Activated CD4-positive, alpha-beta memory T cell treated with anti-CD3 and anti-CD28 coated beads for 36 hours (primary cell): Measurements from ENCODE around the gene ADARB2. TPM values are rescaled to one million over a fixed set of nuclear protein-coding genes. Genes with fewer than 3 reads are reported as not detected.

Source experiments
- CTCF ChIA-PET: fragments of 350-600 bp; sonication (Branson Sonifier 250); formaldehyde crosslinking; loops from one replicate; lab custom pipeline; 2021; ENCODE audit warnings: antibody characterized with exemption, inconsistent platforms; lab: Charles Lee
- POLR2A ChIA-PET: fragments of 350-600 bp; sonication (Branson Sonifier 250); formaldehyde crosslinking; loops from one replicate; lab custom pipeline; 2021; ENCODE audit warnings: antibody characterized with exemption; lab: Charles Lee
- DNase-seq: peaks from one replicate; pipeline ENCODE4 v3.0.0-alpha.2; 2020
- H3K27ac Mint-ChIP-seq: one replicate; pipeline ENCODE4 v1.8.0; 2021; ENCODE audit warnings: mixed read lengths
- H3K27me3 Mint-ChIP-seq: one replicate; pipeline ENCODE4 v1.8.0; 2021; ENCODE audit warnings: mixed read lengths
- H3K36me3 Mint-ChIP-seq: one replicate; pipeline ENCODE4 v1.8.0; 2021; ENCODE audit warnings: mixed read lengths
- H3K4me1 Mint-ChIP-seq: one replicate; pipeline ENCODE4 v1.8.0; 2021; ENCODE audit warnings: low read depth, mixed read lengths
- H3K4me3 Mint-ChIP-seq: one replicate; pipeline ENCODE4 v1.8.0; 2021; ENCODE audit warnings: mild to moderate bottlenecking, mixed read lengths
- H3K9me3 Mint-ChIP-seq: one replicate; pipeline ENCODE4 v1.8.0; 2021; ENCODE audit warnings: mixed read lengths
- intact Hi-C: fragments of 100-400 bp; cut with micrococcal nuclease; formaldehyde crosslinking; loops from one replicate; pipeline ENCODE4 v1.15.1; 2023
- total RNA-seq, 2 experiments: library from RNA; stranded (reverse); gene quantifications; one replicate each; pipeline ENCODE4 v1.2.3, GENCODE V29; 2021

The ADARB2 gene
- total RNA-seq, 2 experiments from 2014 or later, result 2.2 TPM

DNA sequence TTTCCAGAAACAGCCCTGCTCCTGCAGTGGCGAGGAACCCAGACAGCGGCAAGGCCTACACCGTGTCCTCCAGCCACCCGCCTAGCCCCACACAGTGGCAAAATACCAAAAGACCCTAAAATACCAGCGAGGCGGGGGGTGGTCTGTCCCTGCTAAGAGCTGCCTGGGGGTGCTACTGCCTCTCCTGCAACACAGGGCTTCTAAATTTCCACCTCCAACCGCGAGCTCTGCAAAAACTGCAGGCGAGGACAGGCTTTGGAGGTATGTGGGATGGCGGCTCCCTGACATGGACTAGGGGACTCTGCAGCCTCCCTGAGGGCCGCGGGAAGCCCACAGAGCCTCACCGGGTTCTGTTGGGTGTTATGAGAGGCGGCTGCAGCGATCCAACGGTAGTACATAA lies 558.8 kb downstream of the ADARB2 start:
- H3K27me3 Mint-ChIP-seq, result peaks cover 3% of the 10 kb centered on the region
- H3K36me3 Mint-ChIP-seq, result no peaks in the 10 kb centered on the region
- DNase-seq, result no peak
- ChIA-PET POLR2A (no interaction called here), CTCF (no interaction called here)
- H3K4me3 Mint-ChIP-seq, result no peak overlapping the region
- no peaks in the 10 kb centered on the region for H3K9me3 Mint-ChIP-seq
- no peak overlapping the region for H3K27ac Mint-ChIP-seq
- no peaks in the 10 kb centered on the region for H3K4me1 Mint-ChIP-seq
- intact Hi-C loops, result no loop called here

DNA sequence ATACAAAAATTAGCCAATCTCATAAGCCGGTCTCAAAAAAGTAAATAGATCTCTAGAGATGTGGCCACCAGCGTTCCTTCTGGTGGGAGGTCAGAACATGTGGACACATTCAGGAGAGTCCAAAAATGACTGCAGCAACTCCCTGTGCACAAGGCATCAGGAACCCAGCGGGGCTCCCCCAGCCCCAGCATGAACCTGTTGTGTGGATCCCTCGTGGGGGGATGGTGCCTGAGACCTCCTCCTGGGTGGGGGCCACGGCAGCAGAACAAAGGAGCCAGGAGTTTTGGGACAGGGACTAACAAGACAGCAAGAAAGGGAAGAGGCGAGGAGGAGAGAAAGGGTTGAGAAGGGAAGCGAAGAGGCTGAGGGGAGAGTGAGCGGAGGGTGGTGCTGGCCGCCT lies 559.4 kb downstream of the ADARB2 start:
- H3K4me1 Mint-ChIP-seq, result no peaks in the 10 kb centered on the region
- no peaks in the 10 kb centered on the region for H3K9me3 Mint-ChIP-seq
- H3K27me3 Mint-ChIP-seq, result peaks cover 3% of the 10 kb centered on the region
- POLR2A ChIA-PET, result no interaction called here
- CTCF ChIA-PET, result no interaction called here
- intact Hi-C loops, result no loop called here
- H3K36me3 Mint-ChIP-seq, result no peaks in the 10 kb centered on the region
- no peak overlapping the region for H3K27ac Mint-ChIP-seq
- H3K4me3 Mint-ChIP-seq, result no peak overlapping the region
- no peak for DNase-seq

DNA sequence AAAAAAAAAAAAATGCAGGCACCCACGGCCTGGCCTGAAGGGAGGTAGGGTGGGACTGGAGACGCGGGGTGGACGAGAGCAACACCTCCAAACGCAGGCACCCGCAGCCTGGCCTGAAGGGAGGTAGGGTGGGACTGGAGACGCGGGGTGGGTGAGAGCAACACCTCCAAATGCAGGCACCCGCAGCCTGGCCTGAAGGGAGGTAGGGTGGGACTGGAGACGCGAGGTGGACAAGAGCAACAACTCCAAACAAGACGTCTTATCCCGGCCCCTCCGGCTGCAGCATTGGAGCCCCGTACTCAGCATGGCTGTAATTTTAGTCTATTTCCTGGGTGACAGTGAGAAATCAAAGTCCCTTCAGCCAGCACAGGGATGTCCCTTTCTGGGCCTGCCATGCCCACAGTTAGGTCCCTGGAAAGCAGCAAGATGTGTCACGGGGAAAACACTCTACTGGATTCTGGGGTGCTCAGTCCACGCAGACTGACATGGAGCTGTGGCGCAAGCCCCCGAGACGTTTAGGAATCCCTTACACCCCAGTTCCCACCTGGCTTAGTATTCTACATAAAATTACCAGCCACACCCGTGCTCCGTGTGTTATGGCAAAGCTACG lies 561.3 kb downstream of the ADARB2 start:
- H3K4me3 Mint-ChIP-seq, result no peak overlapping the region
- no peaks in the 10 kb centered on the region for H3K9me3 Mint-ChIP-seq
- DNase-seq, result no peak
- H3K27me3 Mint-ChIP-seq, result peaks cover 3% of the 10 kb centered on the region
- POLR2A ChIA-PET, result no interaction called here
- CTCF ChIA-PET, result no interaction called here
- intact Hi-C loops, result no loop called here
- H3K36me3 Mint-ChIP-seq, result no peaks in the 10 kb centered on the region
- H3K4me1 Mint-ChIP-seq, result no peaks in the 10 kb centered on the region
- H3K27ac Mint-ChIP-seq, result no peak overlapping the region

DNA sequence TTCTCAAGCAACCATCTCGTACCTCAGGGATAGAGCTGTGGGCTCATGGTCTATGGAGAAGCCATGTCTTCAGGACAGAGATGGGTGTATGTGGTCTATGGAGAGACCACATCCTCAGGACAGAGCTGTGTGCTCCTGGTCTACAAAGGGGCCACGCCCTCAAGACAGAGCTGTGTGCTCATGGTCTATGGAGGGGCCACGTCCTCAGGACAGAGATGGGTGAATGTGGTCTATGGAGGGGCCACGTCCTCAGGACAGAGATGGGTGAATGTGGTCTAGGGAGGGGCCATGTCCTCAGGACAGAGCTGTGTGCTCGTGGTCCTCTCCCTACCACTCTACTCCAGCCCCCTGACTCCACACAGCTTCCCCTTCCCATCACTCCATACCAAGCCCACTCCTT lies 563.3 kb downstream of the ADARB2 start:
- ChIA-PET CTCF (no interaction called here), POLR2A (no interaction called here)
- no peaks in the 10 kb centered on the region for H3K27me3 Mint-ChIP-seq
- intact Hi-C loops, result no loop called here
- DNase-seq, result no peak
- H3K4me1 Mint-ChIP-seq, result no peaks in the 10 kb centered on the region
- no peaks in the 10 kb centered on the region for H3K36me3 Mint-ChIP-seq
- H3K27ac Mint-ChIP-seq, result no peak overlapping the region
- H3K9me3 Mint-ChIP-seq, result no peaks in the 10 kb centered on the region
- H3K4me3 Mint-ChIP-seq, result no peak overlapping the region

DNA sequence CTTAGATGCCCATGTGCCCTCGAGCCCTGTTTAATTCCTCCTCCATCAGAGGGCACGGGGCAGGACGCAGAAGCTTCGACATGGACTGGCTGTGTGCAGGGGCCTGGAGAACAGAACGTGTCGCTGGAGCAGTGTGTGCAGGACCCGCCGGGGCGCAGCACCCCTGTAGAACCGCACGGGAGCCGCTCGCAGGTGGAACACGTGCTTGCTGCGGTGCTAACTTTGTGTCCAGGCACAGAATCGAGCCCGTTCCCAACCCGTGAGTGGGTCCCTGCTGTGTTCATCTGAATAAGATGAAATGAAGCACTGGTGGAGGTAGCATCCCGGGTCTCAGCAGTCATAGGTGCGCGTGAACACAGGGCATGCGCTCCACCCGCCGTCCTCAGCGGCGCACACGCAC lies 564.2 kb downstream of the ADARB2 start:
- Mint-ChIP-seq H3K27me3 (no peaks in the 10 kb centered on the region), H3K4me3 (no peak overlapping the region), H3K9me3 (no peaks in the 10 kb centered on the region), H3K27ac (no peak overlapping the region), H3K4me1 (no peaks in the 10 kb centered on the region), H3K36me3 (no peaks in the 10 kb centered on the region)
- CTCF ChIA-PET, result no interaction called here
- intact Hi-C loops, result no loop called here
- POLR2A ChIA-PET, result no interaction called here
- no peak for DNase-seq

DNA sequence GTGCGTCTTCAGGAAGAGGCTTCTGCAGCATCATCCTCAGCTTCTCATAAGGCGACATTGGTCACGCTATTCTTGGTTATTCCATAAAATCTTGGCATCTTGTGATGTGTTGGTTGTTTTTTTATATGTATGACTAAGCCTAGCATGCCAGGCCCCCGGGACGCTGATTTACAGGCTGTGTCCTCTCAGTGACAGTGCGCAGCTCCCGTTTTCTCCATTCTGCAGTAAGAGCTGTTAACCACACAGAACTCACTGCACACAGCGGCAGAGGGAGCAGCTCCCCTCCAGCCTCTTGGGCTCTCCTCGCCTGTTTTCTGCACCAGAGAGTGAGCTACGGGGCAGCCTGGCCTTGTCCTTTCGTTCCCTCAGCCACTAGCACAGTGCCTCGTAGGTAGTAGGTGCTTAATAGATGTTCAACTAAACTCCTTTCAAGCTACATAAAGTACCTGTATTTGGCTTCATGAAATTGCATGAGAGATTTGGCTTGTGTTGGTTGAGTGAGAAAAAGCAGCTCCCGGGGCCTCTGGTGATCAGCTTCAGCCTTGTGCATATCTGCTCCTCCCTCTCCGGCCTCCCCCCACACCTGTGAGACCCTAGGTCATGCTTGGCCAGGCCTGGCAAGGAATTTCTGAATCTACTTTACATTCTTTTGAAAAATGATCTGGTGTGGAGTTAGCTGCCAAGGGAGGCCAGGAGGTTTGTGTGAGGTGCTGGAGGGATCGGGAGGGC lies 564.9 kb downstream of the ADARB2 start:
- Mint-ChIP-seq H3K27ac (no peak overlapping the region), H3K4me3 (no peak overlapping the region), H3K36me3 (no peaks in the 10 kb centered on the region), H3K27me3 (peaks cover 1% of the 10 kb centered on the region), H3K9me3 (no peaks in the 10 kb centered on the region), H3K4me1 (no peaks in the 10 kb centered on the region)
- no peak for DNase-seq
- intact Hi-C loops, result no loop called here
- ChIA-PET POLR2A (no interaction called here), CTCF (no interaction called here)

DNA sequence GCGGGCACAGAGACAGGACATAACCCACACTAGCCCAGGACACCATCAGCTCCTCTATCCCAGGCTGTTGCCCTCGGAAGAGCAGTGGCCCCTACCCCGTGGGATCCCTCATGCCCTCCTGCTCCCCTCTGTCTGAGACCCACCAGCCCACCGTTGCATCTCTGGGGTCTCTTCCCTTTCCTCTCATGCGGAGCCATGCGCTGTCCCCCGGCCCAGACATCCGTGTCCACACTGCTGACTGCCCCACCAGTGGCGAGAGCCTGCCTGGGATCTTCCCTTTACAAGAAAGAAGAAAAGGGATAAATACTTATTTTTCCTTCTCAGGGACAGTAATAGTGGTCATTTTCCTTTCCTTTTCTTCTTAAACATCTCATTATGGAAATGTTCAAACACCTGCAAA lies 565.7 kb downstream of the ADARB2 start:
- Mint-ChIP-seq H3K4me3 (no peak overlapping the region), H3K4me1 (no peaks in the 10 kb centered on the region), H3K36me3 (no peaks in the 10 kb centered on the region), H3K9me3 (no peaks in the 10 kb centered on the region), H3K27me3 (peaks cover 2% of the 10 kb centered on the region), H3K27ac (no peak overlapping the region)
- ChIA-PET CTCF (no interaction called here), POLR2A (no interaction called here)
- no peak for DNase-seq
- intact Hi-C loops, result no loop called here

DNA sequence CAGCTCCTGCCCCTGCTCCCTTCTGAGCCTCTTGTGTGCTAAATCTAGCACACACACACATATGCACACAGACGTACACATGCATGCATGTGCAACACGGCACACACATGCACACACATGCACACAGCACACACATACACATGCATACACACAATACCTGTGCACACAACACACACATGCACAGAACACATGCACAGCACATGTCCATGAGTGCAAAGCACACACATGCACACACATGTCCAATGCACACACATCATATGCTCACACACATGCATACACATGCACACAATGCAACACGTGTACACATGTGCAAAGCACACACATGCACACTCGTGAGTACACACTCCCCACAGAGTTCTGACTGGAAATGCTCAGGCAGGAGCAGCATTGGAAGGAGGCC lies 566.1 kb downstream of the ADARB2 start:
- Mint-ChIP-seq H3K9me3 (no peaks in the 10 kb centered on the region), H3K4me3 (no peak overlapping the region), H3K27me3 (peaks cover 2% of the 10 kb centered on the region), H3K4me1 (no peaks in the 10 kb centered on the region), H3K27ac (no peak overlapping the region), H3K36me3 (no peaks in the 10 kb centered on the region)
- ChIA-PET POLR2A (no interaction called here), CTCF (no interaction called here)
- intact Hi-C loops, result no loop called here
- no peak for DNase-seq

DNA sequence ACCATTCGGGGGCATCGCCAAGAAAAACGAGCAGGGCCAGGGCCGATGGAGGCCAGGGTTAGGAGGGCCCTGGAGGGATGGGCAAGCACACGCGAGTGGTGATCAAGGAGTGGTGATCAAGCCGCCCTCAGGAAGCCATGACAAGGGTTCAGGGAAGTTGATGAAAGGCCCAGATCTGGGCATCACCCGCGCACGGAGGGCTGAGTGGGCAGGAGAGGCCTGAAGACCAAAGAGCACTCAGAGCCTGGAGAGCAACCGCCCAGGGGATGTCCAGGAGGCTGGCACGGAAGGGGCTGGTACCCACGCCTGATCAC lies 566.5 kb downstream of the ADARB2 start:
- no peaks in the 10 kb centered on the region for H3K4me1 Mint-ChIP-seq
- no peak for DNase-seq
- no peak overlapping the region for H3K27ac Mint-ChIP-seq
- POLR2A ChIA-PET, result no interaction called here
- H3K9me3 Mint-ChIP-seq, result no peaks in the 10 kb centered on the region
- no peaks in the 10 kb centered on the region for H3K36me3 Mint-ChIP-seq
- H3K4me3 Mint-ChIP-seq, result no peak overlapping the region
- H3K27me3 Mint-ChIP-seq, result peaks cover 2% of the 10 kb centered on the region
- intact Hi-C loops, result no loop called here
- CTCF ChIA-PET, result no interaction called here

DNA sequence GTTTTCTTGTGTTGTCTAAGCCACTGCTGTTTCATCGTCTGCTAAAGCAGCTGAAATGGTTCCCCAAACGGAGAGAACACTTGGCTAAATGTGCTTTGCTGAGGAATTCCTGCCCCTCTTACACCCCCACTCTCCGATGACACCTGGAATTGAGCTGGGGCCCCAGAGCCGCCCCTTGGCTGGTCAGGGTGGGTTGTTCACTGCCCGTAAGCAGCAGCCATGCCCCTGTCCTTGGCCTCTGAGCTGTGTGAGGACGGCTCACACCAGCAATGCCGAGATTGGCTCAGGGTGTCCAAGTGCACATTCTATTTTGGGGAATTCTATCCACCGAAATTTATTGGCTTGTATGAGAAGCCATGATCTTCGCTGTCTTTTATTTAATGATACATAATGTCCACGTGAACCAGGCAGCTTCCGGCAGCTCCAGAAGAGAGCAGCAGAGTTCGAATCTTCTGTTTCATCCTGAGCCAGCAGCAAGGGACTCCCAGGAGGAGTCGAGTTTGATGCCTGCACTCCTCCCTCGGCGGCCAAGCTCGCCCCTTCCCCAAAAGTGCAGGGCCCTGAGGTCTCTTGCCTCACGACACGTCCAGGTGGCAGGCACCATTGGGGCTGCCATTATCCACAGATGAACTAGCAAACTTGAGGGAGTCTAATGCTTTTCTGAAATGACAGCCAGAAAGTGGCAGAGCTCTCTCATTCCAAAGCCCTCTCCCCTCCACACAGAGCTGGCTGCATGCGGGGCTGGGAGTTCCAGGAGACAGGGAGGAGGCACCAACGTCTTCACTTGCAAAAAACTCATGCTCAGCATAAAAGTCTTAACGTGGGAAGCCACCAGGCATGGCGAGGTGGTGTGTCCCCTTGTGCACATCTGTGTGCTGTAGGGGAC lies 567.1 kb downstream of the ADARB2 start:
- H3K27ac Mint-ChIP-seq, result no peak overlapping the region
- H3K4me1 Mint-ChIP-seq, result no peaks in the 10 kb centered on the region
- ChIA-PET POLR2A (no interaction called here), CTCF (no interaction called here)
- H3K36me3 Mint-ChIP-seq, result no peaks in the 10 kb centered on the region
- H3K27me3 Mint-ChIP-seq, result peaks cover 2% of the 10 kb centered on the region
- intact Hi-C loops, result no loop called here
- no peak overlapping the region for H3K4me3 Mint-ChIP-seq
- no peaks in the 10 kb centered on the region for H3K9me3 Mint-ChIP-seq
- DNase-seq, result no peak

DNA sequence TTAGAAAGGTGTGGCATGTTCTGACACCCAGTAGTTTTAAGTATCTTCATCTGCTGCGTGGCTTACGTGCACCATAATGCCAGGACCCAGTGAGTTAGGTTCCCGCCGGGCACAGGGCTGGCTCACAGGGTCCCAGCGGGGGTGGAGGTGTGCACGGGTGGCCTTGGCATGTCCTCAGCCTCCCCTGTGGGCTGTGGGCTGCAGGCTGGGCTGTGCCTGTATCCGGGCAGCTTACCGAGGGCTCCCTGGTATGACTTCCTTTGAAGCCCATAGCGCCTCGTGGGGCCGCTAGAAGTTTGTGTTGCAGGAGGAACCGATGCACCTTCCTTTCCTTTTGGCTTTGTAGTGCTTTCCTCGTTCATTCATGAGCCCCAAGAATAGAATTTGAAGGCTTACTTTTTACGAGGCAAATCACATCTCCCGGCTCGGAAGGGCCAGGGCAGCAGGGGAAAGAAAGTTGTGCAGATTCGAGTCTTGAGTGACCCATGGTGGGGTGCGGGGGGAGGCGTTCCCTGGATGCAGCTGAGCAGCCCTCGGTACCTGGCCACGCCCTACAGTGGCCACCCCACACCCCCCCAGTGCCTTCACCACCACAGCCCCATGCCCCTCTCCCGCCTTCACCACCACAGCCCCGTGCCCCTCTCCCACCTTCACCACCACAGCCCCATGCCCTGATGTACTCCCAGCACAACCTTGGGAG lies 568.0 kb downstream of the ADARB2 start:
- no peak for DNase-seq
- CTCF ChIA-PET, result no interaction called here

DNA sequence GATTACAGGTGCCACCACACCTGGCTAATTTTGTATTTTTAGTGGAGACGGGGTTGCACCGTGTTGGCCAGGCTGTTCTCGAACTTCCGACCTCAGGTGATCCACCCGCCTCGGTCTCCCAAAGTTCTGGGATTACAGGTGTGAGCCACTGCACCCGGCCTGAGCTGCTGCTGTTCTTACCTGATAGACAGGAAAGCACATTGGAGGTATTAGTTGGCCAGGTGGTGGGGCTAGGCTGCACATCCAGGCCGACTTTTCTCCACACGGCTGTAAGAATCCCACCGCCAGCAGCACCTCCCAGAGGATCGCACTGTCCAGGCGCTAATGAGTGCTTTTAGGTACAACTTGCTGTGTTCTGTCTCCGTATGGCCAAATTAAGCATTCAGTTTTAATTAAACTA lies 568.6 kb downstream of the ADARB2 start:
- Mint-ChIP-seq H3K9me3 (no peaks in the 10 kb centered on the region), H3K4me1 (no peaks in the 10 kb centered on the region), H3K36me3 (no peaks in the 10 kb centered on the region), H3K4me3 (no peak overlapping the region), H3K27me3 (peaks cover 5% of the 10 kb centered on the region), H3K27ac (no peak overlapping the region)
- CTCF ChIA-PET, result no interaction called here
- DNase-seq, result no peak
- intact Hi-C loops, result no loop called here
- POLR2A ChIA-PET, result no interaction called here

More for the DNA sequence above, 568.0 kb downstream of the ADARB2 start:
- Mint-ChIP-seq H3K4me1 (no peaks in the 10 kb centered on the region), H3K9me3 (no peaks in the 10 kb centered on the region), H3K27ac (no peak overlapping the region), H3K4me3 (no peak overlapping the region), H3K36me3 (no peaks in the 10 kb centered on the region), H3K27me3 (peaks cover 5% of the 10 kb centered on the region)
- intact Hi-C loops, result no loop called here
- POLR2A ChIA-PET, result no interaction called here
